HG03439 (cell line): ENCODE results near the gene CLEC18A.
"Not testable (repeated sequence)": the region's sequence is repeated elsewhere in the genome, so short reads cannot be mapped to it uniquely, and the experiment has no call there.

Experiments
- ATAC-seq: cut with Tn5 transposase; IDR thresholded peaks from one replicate; pipeline ENCODE4 v1.9.1; 2021; ENCODE audit warnings: mild to moderate bottlenecking, moderate library complexity; ENCODE audit not compliant: unreplicated experiment

Gene CLEC18A

GRCh38 chr16:69950411-69950810 lies 723 bp upstream of the CLEC18A start:
- ATAC-seq, result not testable (repeated sequence)

GRCh38 chr16:69951672-69952031 lies 518 bp downstream of the CLEC18A start:
- ATAC-seq, result not testable (repeated sequence)

GRCh38 chr16:69952116-69952515 lies 982 bp downstream of the CLEC18A start:
- ATAC-seq, result not testable (repeated sequence)

GRCh38 chr16:69952572-69953355 lies 1.6 kb downstream of the CLEC18A start:
- not testable (repeated sequence) for ATAC-seq

GRCh38 chr16:69954241-69954640 lies 3.1 kb downstream of the CLEC18A start:
- ATAC-seq, result not testable (repeated sequence)

- ATAC-seq, result not testable (repeated sequence)
These were observed 12.2 kb downstream of the CLEC18A start for GRCh38 chr16:69963312-69963711.

- ATAC-seq, result not testable (repeated sequence)
These were observed 14.0 kb downstream of the CLEC18A start for GRCh38 chr16:69964960-69965660.

- ATAC-seq, result not testable (repeated sequence)
These were observed 14.5 kb downstream of the CLEC18A start for GRCh38 chr16:69965661-69966054.

GRCh38 chr16:69967688-69968087 lies 16.6 kb downstream of the CLEC18A start:
- ATAC-seq, result not testable (repeated sequence)

- not testable (repeated sequence) for ATAC-seq
These were observed 17.0 kb downstream of the CLEC18A start for GRCh38 chr16:69968125-69968524.

- ATAC-seq, result not testable (repeated sequence)
These were observed 18.5 kb downstream of the CLEC18A start for GRCh38 chr16:69969657-69970056.

- ATAC-seq, result not testable (repeated sequence)
These were observed 21.0 kb downstream of the CLEC18A start for GRCh38 chr16:69972120-69972519.

- ATAC-seq, result not testable (repeated sequence)
These were observed 21.8 kb downstream of the CLEC18A start for GRCh38 chr16:69972935-69973334.

- ATAC-seq, result not testable (repeated sequence)
These were observed 34.1 kb downstream of the CLEC18A start for GRCh38 chr16:69985196-69985595.

GRCh38 chr16:69997956-69998355 lies 46.8 kb downstream of the CLEC18A start:
- ATAC-seq, result not testable (repeated sequence)

- not testable (repeated sequence) for ATAC-seq
These were observed 48.7 kb downstream of the CLEC18A start for GRCh38 chr16:69999801-70000200.

- not testable (repeated sequence) for ATAC-seq
These were observed 52.4 kb downstream of the CLEC18A start for GRCh38 chr16:70003511-70003910.

- ATAC-seq, result not testable (repeated sequence)
These were observed 57.5 kb downstream of the CLEC18A start for GRCh38 chr16:70008604-70009003.

- not testable (repeated sequence) for ATAC-seq
These were observed 59.5 kb downstream of the CLEC18A start for GRCh38 chr16:70010615-70011014.

GRCh38 chr16:70011120-70011519 lies 60.0 kb downstream of the CLEC18A start:
- ATAC-seq, result not testable (repeated sequence)

- ATAC-seq, result not testable (repeated sequence)
These were observed 61.2 kb downstream of the CLEC18A start for GRCh38 chr16:70012354-70012753.

GRCh38 chr16:70012951-70013350 lies 61.8 kb downstream of the CLEC18A start:
- not testable (repeated sequence) for ATAC-seq
